Testis (tissue), 2 donors: ENCODE results near the gene MEGF11.

ENCODE experiments used
- POLR2A ChIP-seq: fragments of 450-650 bp; IDR thresholded peaks from one replicate; pipeline ENCODE4 v1.6.1; 2017; ENCODE audit warnings: antibody characterized with exemption, mild to moderate bottlenecking, moderate library complexity
- TF ChIP-seq, protein P1 (sequence below), 3 experiments: fragments of 450-650 bp in 2 of 3; fragments of 200-600 bp in 1 of 3; sonication (generic) in 1 of 3; IDR thresholded peaks; one replicate each; pipeline ENCODE4 v1.5.1; 2016 to 2019; ENCODE audit warnings: antibody characterized with exemption in 3 of 3, mild to moderate bottlenecking in 2 of 3, moderate library complexity in 1 of 3

DNA sequence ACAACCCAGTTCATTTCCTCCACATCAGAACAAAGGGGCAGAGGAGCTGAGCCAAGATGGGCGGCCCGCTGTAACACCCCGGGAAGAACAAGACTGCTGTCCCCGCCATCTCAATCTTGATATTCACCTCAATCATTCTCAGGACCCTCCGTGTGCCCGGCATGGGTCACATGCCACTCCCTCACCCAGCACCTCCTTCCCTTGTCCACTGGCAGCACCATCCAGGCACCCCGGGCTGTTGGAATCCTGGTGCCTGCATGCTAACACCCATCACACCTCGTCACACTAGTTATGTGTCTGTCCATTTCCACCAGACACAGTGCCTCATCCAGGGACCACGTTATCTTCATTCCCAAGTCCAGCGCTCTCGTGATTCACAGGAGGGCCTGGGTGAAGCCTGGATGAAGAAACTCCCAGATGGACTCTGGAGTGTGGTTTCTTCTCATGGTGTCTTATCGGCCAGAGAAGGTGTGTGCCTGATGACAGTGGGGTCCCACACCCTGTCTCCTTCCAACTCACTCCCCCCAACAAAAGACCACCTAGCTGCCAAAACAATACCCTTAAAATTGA lies 16.7 kb downstream of the MEGF11 start:
- TF ChIP-seq, protein P1, sequence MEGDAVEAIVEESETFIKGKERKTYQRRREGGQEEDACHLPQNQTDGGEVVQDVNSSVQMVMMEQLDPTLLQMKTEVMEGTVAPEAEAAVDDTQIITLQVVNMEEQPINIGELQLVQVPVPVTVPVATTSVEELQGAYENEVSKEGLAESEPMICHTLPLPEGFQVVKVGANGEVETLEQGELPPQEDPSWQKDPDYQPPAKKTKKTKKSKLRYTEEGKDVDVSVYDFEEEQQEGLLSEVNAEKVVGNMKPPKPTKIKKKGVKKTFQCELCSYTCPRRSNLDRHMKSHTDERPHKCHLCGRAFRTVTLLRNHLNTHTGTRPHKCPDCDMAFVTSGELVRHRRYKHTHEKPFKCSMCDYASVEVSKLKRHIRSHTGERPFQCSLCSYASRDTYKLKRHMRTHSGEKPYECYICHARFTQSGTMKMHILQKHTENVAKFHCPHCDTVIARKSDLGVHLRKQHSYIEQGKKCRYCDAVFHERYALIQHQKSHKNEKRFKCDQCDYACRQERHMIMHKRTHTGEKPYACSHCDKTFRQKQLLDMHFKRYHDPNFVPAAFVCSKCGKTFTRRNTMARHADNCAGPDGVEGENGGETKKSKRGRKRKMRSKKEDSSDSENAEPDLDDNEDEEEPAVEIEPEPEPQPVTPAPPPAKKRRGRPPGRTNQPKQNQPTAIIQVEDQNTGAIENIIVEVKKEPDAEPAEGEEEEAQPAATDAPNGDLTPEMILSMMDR (IDR thresholded peaks at IDR 0.05) = no peak
- TF ChIP-seq POLR2A = no peak
